H1 (cell line): ENCODE results near the gene ST7L. TPM values are rescaled to one million over a fixed set of nuclear protein-coding genes. Genes with fewer than 3 reads are reported as not detected.

Experiments used
- polyA plus RNA-seq, 7 experiments: library from polyadenylated mRNA; depleted of rRNA in 3 of 7; stranded (reverse) in 5 of 7; unstranded in 2 of 7; fragments of >200 nt in 5 of 7; fragments of 200-250 nt in 2 of 7; gene quantifications; 1 replicate in 5 of 7; 2 replicates in 1 of 7; 4 replicates in 1 of 7; pipeline versions ENCODE4 v1.2.1 to v1.2.3, GENCODE V29; 2011 to 2013; ENCODE audit warnings: missing spikeins in 2 of 7, mixed read lengths in 2 of 7
- total RNA-seq: library from RNA; stranded (reverse); fragmentation: NEBNext Ultra II Directional; extraction: Animal tissue kit (Norgen Biotek cat#: 25700); gene quantifications from 2 replicates; pipeline ENCODE4 v1.2.1, GENCODE V29; 2021
- TF ChIP-seq, protein P1 (sequence below): fragments of 300-600 bp; sonication (generic); IDR thresholded peaks from 2 replicates; pipeline ENCODE4 v1.7.1; 2012; ENCODE audit warnings: low read length, moderate library complexity, mild to moderate bottlenecking, inconsistent platforms; ENCODE audit not compliant: insufficient replicate concordance
- TF ChIP-seq, protein P2 (sequence below): IDR thresholded peaks from 2 replicates; pipeline ENCODE4 v1.6.1; 2011; ENCODE audit warnings: low read depth, mild to moderate bottlenecking, low read length; ENCODE audit not compliant: insufficient read depth

Gene ST7L
- total and polyA plus RNA-seq, 2 of the 8 experiments (the other 6 are each of a cell fraction or from before 2014, with no cell fraction given): 9.6 to 16.2 TPM

DNA sequence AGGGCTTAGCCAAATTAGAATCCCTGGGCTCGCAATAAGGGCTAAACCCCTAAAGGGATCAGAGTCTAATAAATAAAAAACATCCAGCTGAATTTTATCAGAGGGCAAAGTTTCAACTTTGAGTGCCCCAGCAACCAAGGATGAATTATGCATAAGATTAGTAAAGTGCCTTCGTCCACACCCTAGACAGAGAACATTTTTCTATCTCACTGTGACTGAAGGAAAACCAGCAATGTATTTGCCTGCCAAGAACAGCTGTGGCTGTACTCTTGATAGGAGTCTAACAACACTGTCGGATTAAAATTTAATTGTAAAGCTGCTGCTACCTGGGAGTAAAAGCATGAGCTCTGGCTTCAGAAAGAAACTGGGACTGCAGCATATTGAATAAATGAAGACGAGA, 86.9 kb downstream of the ST7L start (continued):
- TF ChIP-seq, protein P1, sequence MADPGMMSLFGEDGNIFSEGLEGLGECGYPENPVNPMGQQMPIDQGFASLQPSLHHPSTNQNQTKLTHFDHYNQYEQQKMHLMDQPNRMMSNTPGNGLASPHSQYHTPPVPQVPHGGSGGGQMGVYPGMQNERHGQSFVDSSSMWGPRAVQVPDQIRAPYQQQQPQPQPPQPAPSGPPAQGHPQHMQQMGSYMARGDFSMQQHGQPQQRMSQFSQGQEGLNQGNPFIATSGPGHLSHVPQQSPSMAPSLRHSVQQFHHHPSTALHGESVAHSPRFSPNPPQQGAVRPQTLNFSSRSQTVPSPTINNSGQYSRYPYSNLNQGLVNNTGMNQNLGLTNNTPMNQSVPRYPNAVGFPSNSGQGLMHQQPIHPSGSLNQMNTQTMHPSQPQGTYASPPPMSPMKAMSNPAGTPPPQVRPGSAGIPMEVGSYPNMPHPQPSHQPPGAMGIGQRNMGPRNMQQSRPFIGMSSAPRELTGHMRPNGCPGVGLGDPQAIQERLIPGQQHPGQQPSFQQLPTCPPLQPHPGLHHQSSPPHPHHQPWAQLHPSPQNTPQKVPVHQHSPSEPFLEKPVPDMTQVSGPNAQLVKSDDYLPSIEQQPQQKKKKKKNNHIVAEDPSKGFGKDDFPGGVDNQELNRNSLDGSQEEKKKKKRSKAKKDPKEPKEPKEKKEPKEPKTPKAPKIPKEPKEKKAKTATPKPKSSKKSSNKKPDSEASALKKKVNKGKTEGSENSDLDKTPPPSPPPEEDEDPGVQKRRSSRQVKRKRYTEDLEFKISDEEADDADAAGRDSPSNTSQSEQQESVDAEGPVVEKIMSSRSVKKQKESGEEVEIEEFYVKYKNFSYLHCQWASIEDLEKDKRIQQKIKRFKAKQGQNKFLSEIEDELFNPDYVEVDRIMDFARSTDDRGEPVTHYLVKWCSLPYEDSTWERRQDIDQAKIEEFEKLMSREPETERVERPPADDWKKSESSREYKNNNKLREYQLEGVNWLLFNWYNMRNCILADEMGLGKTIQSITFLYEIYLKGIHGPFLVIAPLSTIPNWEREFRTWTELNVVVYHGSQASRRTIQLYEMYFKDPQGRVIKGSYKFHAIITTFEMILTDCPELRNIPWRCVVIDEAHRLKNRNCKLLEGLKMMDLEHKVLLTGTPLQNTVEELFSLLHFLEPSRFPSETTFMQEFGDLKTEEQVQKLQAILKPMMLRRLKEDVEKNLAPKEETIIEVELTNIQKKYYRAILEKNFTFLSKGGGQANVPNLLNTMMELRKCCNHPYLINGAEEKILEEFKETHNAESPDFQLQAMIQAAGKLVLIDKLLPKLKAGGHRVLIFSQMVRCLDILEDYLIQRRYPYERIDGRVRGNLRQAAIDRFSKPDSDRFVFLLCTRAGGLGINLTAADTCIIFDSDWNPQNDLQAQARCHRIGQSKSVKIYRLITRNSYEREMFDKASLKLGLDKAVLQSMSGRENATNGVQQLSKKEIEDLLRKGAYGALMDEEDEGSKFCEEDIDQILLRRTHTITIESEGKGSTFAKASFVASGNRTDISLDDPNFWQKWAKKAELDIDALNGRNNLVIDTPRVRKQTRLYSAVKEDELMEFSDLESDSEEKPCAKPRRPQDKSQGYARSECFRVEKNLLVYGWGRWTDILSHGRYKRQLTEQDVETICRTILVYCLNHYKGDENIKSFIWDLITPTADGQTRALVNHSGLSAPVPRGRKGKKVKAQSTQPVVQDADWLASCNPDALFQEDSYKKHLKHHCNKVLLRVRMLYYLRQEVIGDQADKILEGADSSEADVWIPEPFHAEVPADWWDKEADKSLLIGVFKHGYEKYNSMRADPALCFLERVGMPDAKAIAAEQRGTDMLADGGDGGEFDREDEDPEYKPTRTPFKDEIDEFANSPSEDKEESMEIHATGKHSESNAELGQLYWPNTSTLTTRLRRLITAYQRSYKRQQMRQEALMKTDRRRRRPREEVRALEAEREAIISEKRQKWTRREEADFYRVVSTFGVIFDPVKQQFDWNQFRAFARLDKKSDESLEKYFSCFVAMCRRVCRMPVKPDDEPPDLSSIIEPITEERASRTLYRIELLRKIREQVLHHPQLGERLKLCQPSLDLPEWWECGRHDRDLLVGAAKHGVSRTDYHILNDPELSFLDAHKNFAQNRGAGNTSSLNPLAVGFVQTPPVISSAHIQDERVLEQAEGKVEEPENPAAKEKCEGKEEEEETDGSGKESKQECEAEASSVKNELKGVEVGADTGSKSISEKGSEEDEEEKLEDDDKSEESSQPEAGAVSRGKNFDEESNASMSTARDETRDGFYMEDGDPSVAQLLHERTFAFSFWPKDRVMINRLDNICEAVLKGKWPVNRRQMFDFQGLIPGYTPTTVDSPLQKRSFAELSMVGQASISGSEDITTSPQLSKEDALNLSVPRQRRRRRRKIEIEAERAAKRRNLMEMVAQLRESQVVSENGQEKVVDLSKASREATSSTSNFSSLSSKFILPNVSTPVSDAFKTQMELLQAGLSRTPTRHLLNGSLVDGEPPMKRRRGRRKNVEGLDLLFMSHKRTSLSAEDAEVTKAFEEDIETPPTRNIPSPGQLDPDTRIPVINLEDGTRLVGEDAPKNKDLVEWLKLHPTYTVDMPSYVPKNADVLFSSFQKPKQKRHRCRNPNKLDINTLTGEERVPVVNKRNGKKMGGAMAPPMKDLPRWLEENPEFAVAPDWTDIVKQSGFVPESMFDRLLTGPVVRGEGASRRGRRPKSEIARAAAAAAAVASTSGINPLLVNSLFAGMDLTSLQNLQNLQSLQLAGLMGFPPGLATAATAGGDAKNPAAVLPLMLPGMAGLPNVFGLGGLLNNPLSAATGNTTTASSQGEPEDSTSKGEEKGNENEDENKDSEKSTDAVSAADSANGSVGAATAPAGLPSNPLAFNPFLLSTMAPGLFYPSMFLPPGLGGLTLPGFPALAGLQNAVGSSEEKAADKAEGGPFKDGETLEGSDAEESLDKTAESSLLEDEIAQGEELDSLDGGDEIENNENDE: no peak
- TF ChIP-seq, protein P2, sequence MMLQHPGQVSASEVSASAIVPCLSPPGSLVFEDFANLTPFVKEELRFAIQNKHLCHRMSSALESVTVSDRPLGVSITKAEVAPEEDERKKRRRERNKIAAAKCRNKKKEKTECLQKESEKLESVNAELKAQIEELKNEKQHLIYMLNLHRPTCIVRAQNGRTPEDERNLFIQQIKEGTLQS: no peak
- TF ChIP-seq, all 59 proteins: peak for 0
